ENCODE measurements around the gene SPG11. TPM values are rescaled to one million over a fixed set of nuclear protein-coding genes. Genes with fewer than 3 reads are reported as not detected.

Gene SPG11
- total RNA-seq, 2 donors from 2014 or later = 68.1 to 76.0 TPM

DNA sequence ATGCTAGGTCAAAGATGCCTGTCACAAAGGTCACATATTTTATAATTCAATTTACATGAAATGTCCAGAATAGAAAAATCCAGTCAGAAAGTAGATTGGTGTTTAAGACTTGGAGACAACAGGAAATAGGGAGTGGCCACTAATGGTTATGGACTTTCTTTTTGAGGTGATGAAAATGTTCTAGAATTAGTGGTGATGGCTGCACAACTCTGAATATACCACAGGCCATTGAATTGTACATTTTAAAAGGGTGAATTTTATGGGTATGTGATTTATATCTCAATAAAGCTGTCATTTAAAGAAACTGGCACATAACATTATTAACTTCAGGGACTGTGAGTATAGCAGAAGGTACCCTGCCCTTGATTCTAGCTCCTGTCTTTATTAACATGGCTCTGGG is 15.8 kb downstream of the SPG11 start:
- Histone ChIP-seq H3K4me1 (ENCODE audit: control insufficient read depth in 1 of 2, low read depth in 2 of 2) (no peaks in the 10 kb centered on the region), H3K9me3 (no peaks in the 10 kb centered on the region), H3K4me3 (no peak overlapping the region), H3K27me3 (replicated peaks; ENCODE audit: insufficient read depth) (no peaks in the 10 kb centered on the region), H3K27ac (no peak overlapping the region), H3K36me3 (peaks cover 17% of the 10 kb centered on the region)
- DNase-seq (ENCODE audit: low spot score) = no peak
- TF ChIP-seq CTCF (IDR thresholded peaks at IDR 0.05) = no peak
- ATAC-seq (ENCODE audit: insufficient number of reproducible peaks, low FRiP score, low read depth) = no peak

DNA sequence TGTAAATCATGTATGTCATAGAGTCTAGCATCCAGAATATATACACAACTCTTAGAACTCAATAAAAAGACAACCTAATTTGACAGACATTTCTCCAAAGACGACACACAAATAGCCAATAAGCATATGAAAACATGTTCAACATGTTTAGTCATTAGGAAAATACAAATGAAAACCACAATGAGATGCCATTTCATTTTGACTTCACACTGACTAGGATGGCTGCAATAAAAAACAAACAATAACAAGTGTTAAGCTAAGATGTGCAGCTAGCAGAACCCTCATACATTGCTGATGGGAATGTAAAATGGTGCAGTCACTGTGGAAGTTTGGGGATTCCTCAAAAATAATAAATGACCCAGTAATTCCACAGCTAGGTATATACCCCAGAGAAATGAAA is 16.4 kb downstream of the SPG11 start:
- DNase-seq (ENCODE audit: low spot score) (no peak), ATAC-seq (ENCODE audit: insufficient number of reproducible peaks, low FRiP score, low read depth) (no peak)
- Histone ChIP-seq H3K27me3 (replicated peaks; ENCODE audit: insufficient read depth) (no peaks in the 10 kb centered on the region), H3K27ac (no peak overlapping the region), H3K36me3 (peaks cover 17% of the 10 kb centered on the region), H3K4me1 (ENCODE audit: control insufficient read depth in 1 of 2, low read depth in 2 of 2) (no peaks in the 10 kb centered on the region), H3K4me3 (no peak overlapping the region), H3K9me3 (no peaks in the 10 kb centered on the region)
- TF ChIP-seq CTCF (IDR thresholded peaks at IDR 0.05) = no peak

GRCh38 chr15:44646460-44646859 is 17.0 kb downstream of the SPG11 start:
- Histone ChIP-seq H3K9me3 (no peaks in the 10 kb centered on the region), H3K4me1 (ENCODE audit: control insufficient read depth in 1 of 2, low read depth in 2 of 2) (no peaks in the 10 kb centered on the region), H3K4me3 (no peak overlapping the region), H3K27ac (no peak overlapping the region), H3K27me3 (replicated peaks; ENCODE audit: insufficient read depth) (no peaks in the 10 kb centered on the region), H3K36me3 (peaks cover 13% of the 10 kb centered on the region)
- no peak for DNase-seq (ENCODE audit: low spot score)
- no peak for ATAC-seq (ENCODE audit: insufficient number of reproducible peaks, low FRiP score, low read depth)
- no peak for TF ChIP-seq CTCF (IDR thresholded peaks at IDR 0.05)

DNA sequence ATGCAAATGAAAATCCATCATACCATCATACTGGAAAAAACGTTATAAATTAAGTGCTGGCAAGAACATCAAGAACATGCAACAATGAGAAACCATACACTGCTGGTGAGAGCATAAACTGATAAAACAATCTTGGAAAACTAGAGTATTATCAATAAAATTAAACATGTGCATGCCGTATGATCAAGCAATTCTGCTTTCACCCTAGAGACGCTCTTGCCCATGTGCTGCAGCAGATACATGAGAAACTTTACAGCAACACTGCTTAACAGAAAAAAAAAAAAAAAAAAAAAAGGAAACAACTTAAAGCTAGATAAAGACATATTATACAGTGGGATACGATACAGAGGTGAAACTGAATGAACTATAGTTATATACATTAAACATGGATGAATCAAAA is 21.8 kb downstream of the SPG11 start:
- no peaks in the 10 kb centered on the region for H3K27me3 ChIP-seq (replicated peaks; ENCODE audit: insufficient read depth)
- DNase-seq (ENCODE audit: low spot score) (no peak), ATAC-seq (ENCODE audit: insufficient number of reproducible peaks, low FRiP score, low read depth) (no peak)
- H3K27ac ChIP-seq = no peak overlapping the region
- no peak for TF ChIP-seq CTCF (IDR thresholded peaks at IDR 0.05)
- no peaks in the 10 kb centered on the region for H3K4me1 ChIP-seq (ENCODE audit: control insufficient read depth in 1 of 2, low read depth in 2 of 2)
- H3K36me3 ChIP-seq = peaks cover 10% of the 10 kb centered on the region
- no peak overlapping the region for H3K4me3 ChIP-seq
- no peaks in the 10 kb centered on the region for H3K9me3 ChIP-seq

- TF ChIP-seq CTCF (IDR thresholded peaks at IDR 0.05) = no peak
- DNase-seq (ENCODE audit: low spot score) = no peak
- H3K9me3 ChIP-seq = no peaks in the 10 kb centered on the region
Measured at GRCh38 chr15:44636976-44637375, 26.5 kb downstream of the SPG11 start.

More at GRCh38 chr15:44636976-44637375, 26.5 kb downstream of the SPG11 start:
- no peaks in the 10 kb centered on the region for H3K27me3 ChIP-seq (replicated peaks; ENCODE audit: insufficient read depth)
- no peak overlapping the region for H3K4me3 ChIP-seq
- no peak for ATAC-seq (ENCODE audit: insufficient number of reproducible peaks, low FRiP score, low read depth)
- no peak overlapping the region for H3K27ac ChIP-seq
- no peaks in the 10 kb centered on the region for H3K4me1 ChIP-seq (ENCODE audit: control insufficient read depth in 1 of 2, low read depth in 2 of 2)
- H3K36me3 ChIP-seq = peaks cover 12% of the 10 kb centered on the region
